Activated CD4-positive, alpha-beta memory T cell treated with anti-CD3 and anti-CD28 coated beads, Interleukin-2, amount 10 ng/mL, durations not matched to agents 7 days and 5 days (primary cell): ENCODE data around the gene DEGS2. TPM values are rescaled to one million over a fixed set of nuclear protein-coding genes. Genes with fewer than 3 reads are reported as not detected.
A peak's percentile ranks its signal among the peaks of the same experiment; 100 is the strongest.
"Not testable (repeated sequence)": the region's sequence is repeated elsewhere in the genome, so short reads cannot be mapped to it uniquely, and the experiment has no call there.

ENCODE experiments used
- CTCF ChIA-PET: fragments of 350-600 bp; sonication (Branson Sonifier 250); formaldehyde crosslinking; loops from one replicate; lab custom pipeline; 2021; ENCODE audit warnings: antibody characterized with exemption, inconsistent platforms; lab: Charles Lee
- POLR2A ChIA-PET: fragments of 350-600 bp; sonication (Branson Sonifier 250); formaldehyde crosslinking; loops from one replicate; lab custom pipeline; 2021; ENCODE audit warnings: antibody characterized with exemption; lab: Charles Lee
- DNase-seq: peaks from one replicate; pipeline ENCODE4 v3.0.0-alpha.2; 2020
- H3K27ac Mint-ChIP-seq: one replicate; pipeline ENCODE4 v1.8.0; 2021; ENCODE audit warnings: mild to moderate bottlenecking, mixed read lengths
- H3K27me3 Mint-ChIP-seq: one replicate; pipeline ENCODE4 v1.8.0; 2021; ENCODE audit warnings: mixed read lengths
- H3K36me3 Mint-ChIP-seq: one replicate; pipeline ENCODE4 v1.8.0; 2021; ENCODE audit warnings: low read depth, mixed read lengths
- H3K4me1 Mint-ChIP-seq: one replicate; pipeline ENCODE4 v1.8.0; 2021; ENCODE audit warnings: mixed read lengths
- H3K4me3 Mint-ChIP-seq: one replicate; pipeline ENCODE4 v1.8.0; 2021; ENCODE audit warnings: mild to moderate bottlenecking, mixed read lengths
- H3K9me3 Mint-ChIP-seq: one replicate; pipeline ENCODE4 v1.8.0; 2021; ENCODE audit warnings: mixed read lengths
- total RNA-seq, 2 experiments: library from RNA; stranded (reverse); gene quantifications; one replicate each; pipeline ENCODE4 v1.2.3, GENCODE V29; 2021

DEGS2 gene
- total RNA-seq, 2 experiments from 2014 or later, result 0.20 to 0.25 TPM

DNA sequence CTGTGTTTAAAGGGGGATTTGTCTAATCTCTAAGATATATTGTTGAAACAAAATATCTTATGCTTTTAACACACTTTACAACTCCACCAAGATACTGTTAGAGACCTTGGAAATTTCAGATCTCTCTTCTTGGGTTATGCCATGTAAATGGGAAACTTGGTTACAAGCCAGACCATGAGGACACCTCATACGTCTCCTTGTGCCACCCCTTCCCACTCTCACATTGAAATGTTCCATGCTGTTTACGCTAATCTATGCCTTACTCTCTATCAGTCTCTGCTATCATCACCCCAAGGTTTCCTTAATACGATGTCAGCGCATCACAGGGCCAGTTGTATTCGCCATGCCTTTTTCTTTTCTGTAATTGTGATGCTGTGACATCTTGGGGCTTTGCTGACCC, 13.4 kb upstream of the DEGS2 start:
- Mint-ChIP-seq H3K4me1 (peaks cover 1% of the 10 kb centered on the region), H3K9me3 (no peaks in the 10 kb centered on the region), H3K36me3 (no peaks in the 10 kb centered on the region), H3K27me3 (peaks cover 17% of the 10 kb centered on the region), H3K27ac (no peak overlapping the region), H3K4me3 (no peak overlapping the region)
- DNase-seq, result no peak
- ChIA-PET POLR2A (no interaction called here), CTCF (interaction anchor here (1.2 to 1.4 kb wide), 2 partner anchors 17 to 21 kb away, joined by 4 read pairs; no protein-coding TSS in a partner anchor)

GRCh38 chr14:100170880-100171279, 11.4 kb upstream of the DEGS2 start:
- H3K4me1 Mint-ChIP-seq, result peaks cover 9% of the 10 kb centered on the region
- CTCF ChIA-PET, result no interaction called here
- peaks cover 25% of the 10 kb centered on the region for H3K27me3 Mint-ChIP-seq

GRCh38 chr14:100168506-100168905, 9.1 kb upstream of the DEGS2 start:
- no peak overlapping the region for H3K27ac Mint-ChIP-seq
- no peak for DNase-seq
- no peaks in the 10 kb centered on the region for H3K36me3 Mint-ChIP-seq
- peaks cover 9% of the 10 kb centered on the region for H3K4me1 Mint-ChIP-seq
- no peaks in the 10 kb centered on the region for H3K9me3 Mint-ChIP-seq
- POLR2A ChIA-PET, result no interaction called here
- no peak overlapping the region for H3K4me3 Mint-ChIP-seq
- peaks cover 28% of the 10 kb centered on the region for H3K27me3 Mint-ChIP-seq
- CTCF ChIA-PET, result no interaction called here

More at GRCh38 chr14:100170880-100171279, 11.4 kb upstream of the DEGS2 start:
- POLR2A ChIA-PET, result no interaction called here
- Mint-ChIP-seq H3K9me3 (no peaks in the 10 kb centered on the region), H3K36me3 (no peaks in the 10 kb centered on the region), H3K27ac (no peak overlapping the region), H3K4me3 (no peak overlapping the region)
- no peak for DNase-seq

DNA sequence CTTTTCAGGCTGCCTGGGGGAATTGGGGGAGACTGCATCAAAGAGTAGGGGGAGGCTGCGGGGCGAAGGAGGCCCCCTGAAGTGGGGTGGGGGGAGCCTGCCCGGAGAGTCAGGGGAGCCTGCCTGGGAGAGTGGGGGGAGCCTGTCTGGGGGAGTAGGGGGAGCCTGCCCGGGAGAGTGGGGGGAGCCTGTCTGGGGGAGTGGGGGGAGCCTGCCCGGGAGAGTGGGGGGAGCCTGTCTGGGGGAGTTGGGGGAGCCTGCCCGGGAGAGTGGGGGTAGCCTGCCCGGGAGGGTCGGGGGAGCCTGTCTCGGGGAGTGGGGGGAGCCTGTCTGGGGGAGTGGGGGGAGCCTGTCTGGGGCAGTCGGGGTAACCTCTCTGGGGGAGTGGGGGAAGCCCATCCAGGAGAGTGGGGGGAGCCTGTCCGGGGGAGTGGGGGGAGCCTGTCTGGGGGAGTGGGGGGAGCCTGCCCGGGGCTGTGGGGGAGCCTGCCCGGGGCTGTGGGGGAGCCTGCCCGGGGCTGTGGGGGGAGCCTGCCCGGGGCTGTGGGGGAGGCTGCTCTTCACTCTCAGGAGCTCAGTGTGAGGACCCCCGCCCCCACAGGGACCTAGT, 6.5 kb upstream of the DEGS2 start:
- CTCF ChIA-PET, result interaction anchor here (0.9 kb wide), 1 partner anchor 10 kb away, joined by 5 read pairs; no protein-coding TSS in a partner anchor
- Mint-ChIP-seq H3K4me1 (peaks cover 9% of the 10 kb centered on the region), H3K9me3 (no peaks in the 10 kb centered on the region), H3K4me3 (no peak overlapping the region), H3K36me3 (no peaks in the 10 kb centered on the region), H3K27ac (no peak overlapping the region), H3K27me3 (peaks cover 23% of the 10 kb centered on the region)
- POLR2A ChIA-PET, result interaction anchor here (0.7 kb wide), 1 partner anchor 18 kb away, joined by 3 read pairs; no protein-coding TSS in a partner anchor
- no peak for DNase-seq

GRCh38 chr14:100165376-100165775, 5.9 kb upstream of the DEGS2 start:
- Mint-ChIP-seq H3K4me3 (no peak overlapping the region), H3K36me3 (no peaks in the 10 kb centered on the region), H3K27me3 (peaks cover 23% of the 10 kb centered on the region), H3K4me1 (peaks cover 9% of the 10 kb centered on the region), H3K9me3 (no peaks in the 10 kb centered on the region), H3K27ac (no peak overlapping the region)
- ChIA-PET POLR2A (interaction anchor here (0.7 kb wide), 1 partner anchor 18 kb away, joined by 3 read pairs; no protein-coding TSS in a partner anchor), CTCF (interaction anchor here (0.9 kb wide), 1 partner anchor 10 kb away, joined by 5 read pairs; no protein-coding TSS in a partner anchor)
- DNase-seq, result no peak

GRCh38 chr14:100160534-100160916, 1.1 kb upstream of the DEGS2 start:
- ChIA-PET POLR2A (no interaction called here), CTCF (no interaction called here)
- no peak for DNase-seq
- Mint-ChIP-seq H3K36me3 (no peaks in the 10 kb centered on the region), H3K4me3 (no peak overlapping the region), H3K27ac (no peak overlapping the region), H3K27me3 (peaks cover 39% of the 10 kb centered on the region), H3K4me1 (peaks cover 3% of the 10 kb centered on the region), H3K9me3 (no peaks in the 10 kb centered on the region)

DNA sequence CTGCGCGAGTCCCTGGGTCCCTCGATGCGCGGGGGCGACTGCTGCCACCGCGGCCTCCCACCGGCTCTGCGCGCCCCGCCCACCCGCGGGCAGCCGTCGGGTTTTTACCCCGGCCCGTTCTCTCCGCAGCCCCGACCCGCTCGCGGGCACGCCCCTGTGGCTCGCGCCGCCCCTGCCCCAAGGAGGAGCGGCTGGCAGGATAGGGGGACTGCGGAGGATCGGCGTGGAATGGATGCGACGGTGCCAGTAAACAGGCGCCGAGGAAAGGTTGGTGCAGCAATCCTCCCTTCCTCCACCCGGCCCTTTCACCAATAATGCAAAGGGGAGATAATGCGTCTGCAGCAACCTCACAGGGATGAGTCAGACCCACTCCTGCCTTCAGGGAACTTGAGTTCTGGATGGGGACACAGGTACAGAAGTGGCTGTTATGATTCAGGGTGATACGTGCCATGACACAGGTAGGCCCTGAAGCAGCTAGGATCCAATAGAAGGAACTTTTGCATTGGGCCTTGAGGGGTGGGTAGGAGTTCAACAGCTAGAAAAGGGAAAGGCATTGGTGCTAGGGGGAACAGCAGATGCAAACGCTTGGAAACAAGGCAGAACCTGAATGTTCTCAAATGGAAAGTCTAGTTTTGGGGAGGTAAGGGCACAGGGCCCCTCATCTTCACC, 554 bp upstream of the DEGS2 start:
- H3K27me3 Mint-ChIP-seq, result peaks cover 35% of the 10 kb centered on the region
- POLR2A ChIA-PET, result interaction anchor here (1.0 kb wide), 1 partner anchor 9 kb away, joined by 3 read pairs; no protein-coding TSS in a partner anchor

GRCh38 chr14:100158566-100159093, 815 bp downstream of the DEGS2 start:
- DNase-seq, result no peak
- Mint-ChIP-seq H3K4me1 (peaks cover 3% of the 10 kb centered on the region), H3K27ac (no peak overlapping the region)

More for the DNA sequence above, 554 bp upstream of the DEGS2 start:
- CTCF ChIA-PET, result interaction anchor here (0.6 kb wide), 1 partner anchor 164 kb away, joined by 3 read pairs; no protein-coding TSS in a partner anchor
- Mint-ChIP-seq H3K4me3 (peak overlapping the region; percentile 35), H3K27ac (no peak overlapping the region), H3K4me1 (peaks cover 3% of the 10 kb centered on the region), H3K9me3 (peaks cover 3% of the 10 kb centered on the region), H3K36me3 (peaks cover 3% of the 10 kb centered on the region)
- no peak for DNase-seq

GRCh38 chr14:100157548-100158232, 1.8 kb downstream of the DEGS2 start:
- peaks cover 31% of the 10 kb centered on the region for H3K27me3 Mint-ChIP-seq
- CTCF ChIA-PET, result interaction anchor here (1.1 to 3.4 kb wide), 3 partner anchors 35 to 258 kb away, joined by 3 to 20 read pairs (median 7); no protein-coding TSS in a partner anchor
- POLR2A ChIA-PET, result interaction anchor here (1.3 kb wide), 1 partner anchor 11 kb away, joined by 6 read pairs; no protein-coding TSS in a partner anchor
- not testable (repeated sequence) for H3K4me1 Mint-ChIP-seq, H3K9me3 Mint-ChIP-seq, H3K27ac Mint-ChIP-seq, H3K36me3 Mint-ChIP-seq, DNase-seq, H3K4me3 Mint-ChIP-seq

More at GRCh38 chr14:100158566-100159093, 815 bp downstream of the DEGS2 start:
- ChIA-PET CTCF (no interaction called here), POLR2A (no interaction called here)
- Mint-ChIP-seq H3K9me3 (peaks cover 8% of the 10 kb centered on the region), H3K36me3 (peaks cover 5% of the 10 kb centered on the region), H3K4me3 (peak overlapping the region; percentile 32), H3K27me3 (peaks cover 31% of the 10 kb centered on the region)

- Mint-ChIP-seq H3K27ac (no peak overlapping the region), H3K9me3 (peaks cover 8% of the 10 kb centered on the region), H3K27me3 (peaks cover 31% of the 10 kb centered on the region), H3K4me1 (peaks cover 3% of the 10 kb centered on the region), H3K4me3 (no peak overlapping the region), H3K36me3 (peaks cover 5% of the 10 kb centered on the region)
- CTCF ChIA-PET, result interaction anchor here (0.6 to 3.4 kb wide), 4 partner anchors 36 to 257 kb away, joined by 3 to 20 read pairs (median 5); no protein-coding TSS in a partner anchor
- POLR2A ChIA-PET, result interaction anchor here (1.0 to 1.3 kb wide), 3 partner anchors 10 to 16 kb away, joined by 3 to 6 read pairs (median 3); no protein-coding TSS in a partner anchor
- no peak for DNase-seq
Measured at GRCh38 chr14:100156776-100157175, 2.7 kb downstream of the DEGS2 start.

DNA sequence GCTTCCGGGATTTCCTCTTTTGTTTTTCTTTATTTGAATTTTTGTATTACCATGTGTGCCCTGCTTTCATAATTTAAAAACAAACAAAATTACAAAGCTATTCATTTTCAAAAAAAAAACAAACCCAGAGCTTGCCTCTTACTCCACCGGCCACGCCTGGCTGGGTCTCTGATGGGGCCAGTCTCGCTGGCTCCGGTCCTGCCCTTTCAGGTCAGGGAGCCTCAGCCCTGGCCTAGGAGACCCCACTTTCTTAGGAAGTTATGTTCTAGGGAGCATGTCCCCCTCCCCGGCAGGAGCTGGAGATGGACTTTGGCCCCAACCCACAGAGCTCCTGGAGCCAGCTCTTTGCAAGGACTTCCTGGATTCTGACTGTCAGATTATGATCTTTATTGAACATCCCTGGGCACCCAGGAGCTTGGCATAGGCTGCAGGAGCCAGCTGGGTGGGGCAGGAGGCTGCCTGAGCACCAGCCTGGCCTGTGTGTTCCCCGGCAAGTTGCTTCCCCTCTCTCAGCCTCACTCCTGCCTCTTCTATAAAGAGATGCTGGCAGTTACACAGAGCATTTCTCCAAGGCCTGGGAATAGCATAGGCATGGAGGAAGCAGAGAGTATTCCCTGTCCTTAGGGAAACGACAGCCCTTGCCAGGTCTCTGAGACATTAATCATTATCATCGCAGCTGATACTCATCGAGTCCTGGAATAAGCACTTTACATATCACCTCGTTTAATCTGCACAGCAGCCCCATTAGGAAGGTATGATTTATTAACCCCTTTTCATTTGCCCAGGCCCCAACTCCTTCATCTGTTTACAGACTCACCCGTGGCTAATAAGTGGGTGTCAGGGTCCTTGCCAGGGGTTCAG, 3.5 kb downstream of the DEGS2 start:
- POLR2A ChIA-PET, result interaction anchor here (0.8 to 1.4 kb wide), 5 partner anchors 9 to 65 kb away, joined by 3 to 6 read pairs (median 3); no protein-coding TSS in a partner anchor
- Mint-ChIP-seq H3K27ac (no peak overlapping the region), H3K4me3 (no peak overlapping the region), H3K4me1 (peaks cover 3% of the 10 kb centered on the region), H3K9me3 (peaks cover 8% of the 10 kb centered on the region), H3K27me3 (peaks cover 30% of the 10 kb centered on the region), H3K36me3 (peaks cover 5% of the 10 kb centered on the region)
- CTCF ChIA-PET, result interaction anchor here (0.6 to 3.4 kb wide), 10 partner anchors 10 to 184 kb away, joined by 3 to 20 read pairs (median 4); no protein-coding TSS in a partner anchor
- DNase-seq, result no peak
